ENCODE measurements around the gene ADRB2. TPM values are rescaled to one million over a fixed set of nuclear protein-coding genes. Genes with fewer than 3 reads are reported as not detected.

Gene ADRB2
- total RNA-seq, 4 donors from 2014 or later: 2.2 to 9.2 (median 3.0) TPM

DNA sequence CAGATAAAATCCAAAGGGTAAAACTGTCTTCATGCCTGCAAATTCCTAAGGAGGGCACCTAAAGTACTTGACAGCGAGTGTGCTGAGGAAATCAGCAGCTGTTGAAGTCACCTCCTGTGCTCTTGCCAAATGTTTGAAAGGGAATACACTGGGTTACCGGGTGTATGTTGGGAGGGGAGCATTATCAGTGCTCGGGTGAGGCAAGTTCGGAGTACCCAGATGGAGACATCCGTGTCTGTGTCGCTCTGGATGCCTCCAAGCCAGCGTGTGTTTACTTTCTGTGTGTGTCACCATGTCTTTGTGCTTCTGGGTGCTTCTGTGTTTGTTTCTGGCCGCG is 727 bp upstream of the ADRB2 start:
- DNase-seq: peak in 1 of 2 donors; percentile 29
- peak in 1 of 2 donors; percentile 7 for TF ChIP-seq POLR2A (IDR thresholded peaks at IDR 0.05)
- TF ChIP-seq, protein P1, sequence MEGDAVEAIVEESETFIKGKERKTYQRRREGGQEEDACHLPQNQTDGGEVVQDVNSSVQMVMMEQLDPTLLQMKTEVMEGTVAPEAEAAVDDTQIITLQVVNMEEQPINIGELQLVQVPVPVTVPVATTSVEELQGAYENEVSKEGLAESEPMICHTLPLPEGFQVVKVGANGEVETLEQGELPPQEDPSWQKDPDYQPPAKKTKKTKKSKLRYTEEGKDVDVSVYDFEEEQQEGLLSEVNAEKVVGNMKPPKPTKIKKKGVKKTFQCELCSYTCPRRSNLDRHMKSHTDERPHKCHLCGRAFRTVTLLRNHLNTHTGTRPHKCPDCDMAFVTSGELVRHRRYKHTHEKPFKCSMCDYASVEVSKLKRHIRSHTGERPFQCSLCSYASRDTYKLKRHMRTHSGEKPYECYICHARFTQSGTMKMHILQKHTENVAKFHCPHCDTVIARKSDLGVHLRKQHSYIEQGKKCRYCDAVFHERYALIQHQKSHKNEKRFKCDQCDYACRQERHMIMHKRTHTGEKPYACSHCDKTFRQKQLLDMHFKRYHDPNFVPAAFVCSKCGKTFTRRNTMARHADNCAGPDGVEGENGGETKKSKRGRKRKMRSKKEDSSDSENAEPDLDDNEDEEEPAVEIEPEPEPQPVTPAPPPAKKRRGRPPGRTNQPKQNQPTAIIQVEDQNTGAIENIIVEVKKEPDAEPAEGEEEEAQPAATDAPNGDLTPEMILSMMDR (IDR thresholded peaks at IDR 0.05): no peak
- H3K27me3 ChIP-seq: no peaks in the 10 kb centered on the region
- H3K27ac ChIP-seq: peak overlapping the region; percentile 73 to 76
- H3K36me3 ChIP-seq: no peaks in the 10 kb centered on the region
- intact Hi-C loops (cut with DNase I; ENCODE audit: low total_unique reads): no loop called here
- no peaks in the 10 kb centered on the region for H3K4me1 ChIP-seq
- peak overlapping the region; percentile 44 to 45 for H3K4me3 ChIP-seq
- no peaks in the 10 kb centered on the region for H3K9me3 ChIP-seq

DNA sequence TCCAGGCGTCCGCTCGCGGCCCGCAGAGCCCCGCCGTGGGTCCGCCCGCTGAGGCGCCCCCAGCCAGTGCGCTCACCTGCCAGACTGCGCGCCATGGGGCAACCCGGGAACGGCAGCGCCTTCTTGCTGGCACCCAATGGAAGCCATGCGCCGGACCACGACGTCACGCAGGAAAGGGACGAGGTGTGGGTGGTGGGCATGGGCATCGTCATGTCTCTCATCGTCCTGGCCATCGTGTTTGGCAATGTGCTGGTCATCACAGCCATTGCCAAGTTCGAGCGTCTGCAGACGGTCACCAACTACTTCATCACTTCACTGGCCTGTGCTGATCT is 294 bp downstream of the ADRB2 start:
- peak overlapping the region; percentile 44 to 45 for H3K4me3 ChIP-seq
- no peaks in the 10 kb centered on the region for H3K27me3 ChIP-seq
- no peaks in the 10 kb centered on the region for H3K9me3 ChIP-seq
- H3K27ac ChIP-seq: peak overlapping the region; percentile 37 to 60
- H3K36me3 ChIP-seq: no peaks in the 10 kb centered on the region
- no peak for DNase-seq
- TF ChIP-seq, protein P1 (IDR thresholded peaks at IDR 0.05): no peak
- no peak for TF ChIP-seq POLR2A (IDR thresholded peaks at IDR 0.05)
- no peaks in the 10 kb centered on the region for H3K4me1 ChIP-seq
- intact Hi-C loops (cut with DNase I; ENCODE audit: low total_unique reads): no loop called here

DNA sequence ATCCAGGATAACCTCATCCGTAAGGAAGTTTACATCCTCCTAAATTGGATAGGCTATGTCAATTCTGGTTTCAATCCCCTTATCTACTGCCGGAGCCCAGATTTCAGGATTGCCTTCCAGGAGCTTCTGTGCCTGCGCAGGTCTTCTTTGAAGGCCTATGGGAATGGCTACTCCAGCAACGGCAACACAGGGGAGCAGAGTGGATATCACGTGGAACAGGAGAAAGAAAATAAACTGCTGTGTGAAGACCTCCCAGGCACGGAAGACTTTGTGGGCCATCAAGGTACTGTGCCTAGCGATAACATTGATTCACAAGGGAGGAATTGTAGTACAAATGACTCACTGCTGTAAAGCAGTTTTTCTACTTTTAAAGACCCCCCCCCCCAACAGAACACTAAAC is 1.3 kb downstream of the ADRB2 start:
- Histone ChIP-seq H3K36me3 (no peaks in the 10 kb centered on the region), H3K27ac (peak overlapping the region in 1 of 2 donors; percentile 2), H3K9me3 (no peaks in the 10 kb centered on the region), H3K4me1 (no peaks in the 10 kb centered on the region), H3K27me3 (no peaks in the 10 kb centered on the region), H3K4me3 (peak overlapping the region in 1 of 2 donors; percentile 44)
- DNase-seq: no peak
- intact Hi-C loops (cut with DNase I; ENCODE audit: low total_unique reads): no loop called here
- TF ChIP-seq POLR2A (IDR thresholded peaks at IDR 0.05): no peak
- TF ChIP-seq, protein P1 (IDR thresholded peaks at IDR 0.05): no peak

DNA sequence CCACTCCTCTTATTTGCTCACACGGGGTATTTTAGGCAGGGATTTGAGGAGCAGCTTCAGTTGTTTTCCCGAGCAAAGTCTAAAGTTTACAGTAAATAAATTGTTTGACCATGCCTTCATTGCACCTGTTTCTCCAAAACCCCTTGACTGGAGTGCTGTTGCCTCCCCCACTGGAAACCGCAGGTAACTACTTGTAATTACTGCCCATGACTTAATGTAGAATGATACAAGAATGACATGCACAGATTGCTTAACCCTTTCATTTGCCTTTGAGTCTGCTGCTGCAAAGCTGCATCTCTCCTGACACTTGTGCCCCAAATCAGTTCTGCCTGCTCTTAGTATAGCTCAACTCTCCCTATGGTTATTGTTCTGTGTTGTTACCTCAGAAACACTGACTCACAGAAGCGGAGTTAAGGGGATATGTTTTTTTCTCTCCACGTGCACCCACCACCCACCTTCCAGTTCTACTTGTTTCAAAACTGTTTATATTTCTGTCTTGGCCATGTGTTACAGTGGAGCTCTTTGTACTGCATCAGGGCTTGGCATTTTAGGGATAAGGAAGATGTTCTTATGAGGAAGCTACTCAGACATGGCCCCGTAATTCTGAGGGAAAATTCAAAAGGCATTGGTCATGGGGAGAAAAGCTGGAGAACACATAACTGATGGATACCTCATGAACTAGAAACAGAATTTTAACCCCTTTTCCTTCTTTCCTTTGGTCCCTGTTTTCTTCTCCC is 2.3 kb downstream of the ADRB2 start:
- Histone ChIP-seq H3K4me3 (peak overlapping the region in 1 of 2 donors; percentile 7), H3K4me1 (no peaks in the 10 kb centered on the region), H3K36me3 (no peaks in the 10 kb centered on the region), H3K27me3 (no peaks in the 10 kb centered on the region), H3K9me3 (no peaks in the 10 kb centered on the region), H3K27ac (peak overlapping the region in 1 of 2 donors; percentile 2)
- DNase-seq: no peak
- intact Hi-C loops (cut with DNase I; ENCODE audit: low total_unique reads): no loop called here
- TF ChIP-seq, protein P1 (IDR thresholded peaks at IDR 0.05): no peak
- TF ChIP-seq POLR2A (IDR thresholded peaks at IDR 0.05): no peak

DNA sequence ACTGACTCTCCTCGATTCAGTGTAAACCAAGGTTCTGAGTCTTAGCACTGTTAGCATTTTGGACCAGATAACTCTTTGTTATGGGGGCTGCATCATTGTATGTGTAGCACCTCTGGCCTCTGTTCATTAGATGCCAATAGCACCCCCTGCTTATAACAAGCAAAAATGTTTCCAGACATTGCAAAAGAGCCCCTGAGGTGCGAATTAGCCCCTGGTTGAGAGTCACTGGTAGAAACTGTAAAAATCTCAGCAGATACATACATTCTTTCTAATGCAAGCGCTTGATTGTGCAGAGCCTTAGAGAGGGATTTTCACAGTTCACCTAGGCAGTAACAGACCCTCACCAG is 2.8 kb downstream of the ADRB2 start:
- no peaks in the 10 kb centered on the region for H3K4me1 ChIP-seq
- no peak for DNase-seq
- H3K36me3 ChIP-seq: no peaks in the 10 kb centered on the region
- no peaks in the 10 kb centered on the region for H3K9me3 ChIP-seq
- TF ChIP-seq, protein P1 (IDR thresholded peaks at IDR 0.05): no peak
- no peak for TF ChIP-seq POLR2A (IDR thresholded peaks at IDR 0.05)
- no peak overlapping the region for H3K4me3 ChIP-seq
- no peaks in the 10 kb centered on the region for H3K27me3 ChIP-seq
- intact Hi-C loops (cut with DNase I; ENCODE audit: low total_unique reads): no loop called here
- H3K27ac ChIP-seq: no peak overlapping the region
